Stimulated activated CD4-positive, alpha-beta T cell treated with anti-CD3 and anti-CD28 coated beads, TNF-alpha, amount 100 ng/mL, for 48 hours (primary cell): ENCODE data around the gene CTSH.
"Not testable (repeated sequence)": the region's sequence is repeated elsewhere in the genome, so short reads cannot be mapped to it uniquely, and the experiment has no call there.

Experiments
- DNase-seq, 3 donors: peaks; one replicate each; pipeline ENCODE4 v3.0.0-alpha.2; 2020; ENCODE audit warnings: low read depth in 3 of 3

CTSH gene

GRCh38 chr15:78942741-78943140 is 2.1 kb downstream of the CTSH start:
- no peak for DNase-seq

- DNase-seq: no peak
Measured at GRCh38 chr15:78938658-78939488, 6.0 kb downstream of the CTSH start.

GRCh38 chr15:78937132-78937739 is 7.6 kb downstream of the CTSH start:
- no peak for DNase-seq

GRCh38 chr15:78934655-78935023 is 10.2 kb downstream of the CTSH start:
- no peak for DNase-seq

GRCh38 chr15:78933823-78934654 is 10.8 kb downstream of the CTSH start:
- no peak for DNase-seq

- no peak for DNase-seq
Measured at GRCh38 chr15:78933187-78933822, 11.5 kb downstream of the CTSH start.

GRCh38 chr15:78932258-78932808 is 12.5 kb downstream of the CTSH start:
- no peak for DNase-seq

- no peak for DNase-seq
Measured at GRCh38 chr15:78931439-78932257, 13.2 kb downstream of the CTSH start.

- DNase-seq: no peak
Measured at GRCh38 chr15:78930577-78931388, 14.1 kb downstream of the CTSH start.

- no peak for DNase-seq
Measured at GRCh38 chr15:78929536-78930264, 15.1 kb downstream of the CTSH start.

- no peak for DNase-seq
Measured at GRCh38 chr15:78928616-78929093, 16.2 kb downstream of the CTSH start.

- DNase-seq: not testable (repeated sequence)
Measured at GRCh38 chr15:78928176-78928575, 16.7 kb downstream of the CTSH start.

- no peak for DNase-seq
Measured at GRCh38 chr15:78927077-78927790, 17.6 kb downstream of the CTSH start.

GRCh38 chr15:78925956-78926743 is 18.7 kb downstream of the CTSH start:
- no peak for DNase-seq

GRCh38 chr15:78925076-78925624 is 19.7 kb downstream of the CTSH start:
- DNase-seq: no peak

- no peak for DNase-seq
Measured at GRCh38 chr15:78923480-78924360, 21.1 kb downstream of the CTSH start.
